Endothelial cell of umbilical vein (primary cell): Measurements from ENCODE around the gene NUDT13. TPM values are rescaled to one million over a fixed set of nuclear protein-coding genes. Genes with fewer than 3 reads are reported as not detected.
A peak's percentile ranks its signal among the peaks of the same experiment; 100 is the strongest.

Source experiments
- BruUV-seq: library from RNA; stranded (reverse); fragments of 400-500 nt; replicated peaks from 2 replicates; lab custom pipeline; 2021; lab: Mats Ljungman, UMichigan
- CTCF ChIA-PET: fragments of 300-600, 350-600 bp; sonication (Branson Sonifier 250); formaldehyde crosslinking; loops from one replicate; lab custom pipeline; 2021; ENCODE audit warnings: antibody characterized with exemption, inconsistent platforms; lab: Charles Lee
- POLR2A ChIA-PET: fragments of 300-600, 350-600 bp; sonication (Branson Sonifier 250); formaldehyde crosslinking; loops from one replicate; lab custom pipeline; 2021; ENCODE audit warnings: antibody characterized with exemption, inconsistent platforms; lab: Charles Lee
- DNase-seq: peaks from one replicate; pipeline ENCODE4 v3.0.0-alpha.2; 2011; ENCODE audit warnings: low read depth, low spot score
- FAIRE-seq: peaks from 2 replicates; lab custom pipeline; 2011; peaks lifted over from hg19 to GRCh38; lab: Jason Lieb, UNC
- H2AFZ ChIP-seq: 2 replicates; pipeline ENCODE4 v1.6.0; 2012; ENCODE audit warnings: low read depth, low read length, control low read depth, inconsistent platforms
- H3K27ac ChIP-seq: 2 replicates; pipeline ENCODE4 v1.5.1; 2011; ENCODE audit warnings: low read depth, mild to moderate bottlenecking, control low read depth, low read length, moderate library complexity; ENCODE audit not compliant: insufficient read depth
- H3K27me3 ChIP-seq, 2 experiments: 2 replicates each; pipeline versions ENCODE4 v1.6.0 to v1.6.1; 2011; ENCODE audit warnings: low read length in 2 of 2, mixed read lengths in 1 of 2; ENCODE audit not compliant: control insufficient read depth in 2 of 2, insufficient read depth in 2 of 2
- H3K36me3 ChIP-seq, 2 experiments: 2 replicates in 1 of 2; 3 replicates in 1 of 2; pipeline ENCODE4 v1.5.1; 2011; ENCODE audit warnings: low read length in 2 of 2, mild to moderate bottlenecking in 1 of 2, moderate library complexity in 1 of 2; ENCODE audit not compliant: control insufficient read depth in 2 of 2, insufficient read depth in 2 of 2; ENCODE audit errors: extremely low read depth in 1 of 2
- H3K4me1 ChIP-seq: 3 replicates; pipeline ENCODE4 v1.5.1; 2011; ENCODE audit warnings: mild to moderate bottlenecking, low read length; ENCODE audit not compliant: control insufficient read depth, insufficient read depth; ENCODE audit errors: extremely low read depth
- H3K4me2 ChIP-seq: 2 replicates; pipeline ENCODE4 v1.6.1; 2011; ENCODE audit warnings: low read length, control low read depth, mixed read lengths; ENCODE audit not compliant: insufficient read depth
- H3K4me3 ChIP-seq, 3 experiments: fragments of 200-600 bp in 1 of 3; sonication (generic), shearing (Covaris generic) in 1 of 3; replicated peaks in 1 of 3; 2 replicates each; pipeline ENCODE4 v1.5.1; 2011 to 2016; ENCODE audit warnings: control low read depth in 3 of 3, low read length in 3 of 3, mild to moderate bottlenecking in 2 of 3, inconsistent platforms in 1 of 3, low read depth in 1 of 3, moderate library complexity in 1 of 3; ENCODE audit not compliant: insufficient read depth in 1 of 3
- H3K79me2 ChIP-seq: 2 replicates; pipeline ENCODE4 v1.6.0; 2012; ENCODE audit warnings: low read length, inconsistent platforms; ENCODE audit not compliant: control insufficient read depth, insufficient read depth
- H3K9ac ChIP-seq: replicated peaks from 2 replicates; pipeline ENCODE3; 2011; ENCODE audit warnings: low read length, control low read depth; ENCODE audit not compliant: insufficient read depth; ENCODE audit errors: extremely low read depth
- H3K9me1 ChIP-seq: replicated peaks from 3 replicates; pipeline ENCODE4 v1.6.0; 2011; ENCODE audit warnings: mild to moderate bottlenecking, low read length; ENCODE audit not compliant: control insufficient read depth, insufficient read depth; ENCODE audit errors: extremely low read depth
- H3K9me3 ChIP-seq: replicated peaks from 2 replicates; pipeline ENCODE4 v1.5.1; 2012; ENCODE audit warnings: low read length, inconsistent platforms; ENCODE audit not compliant: control insufficient read depth, insufficient read depth
- H4K20me1 ChIP-seq: replicated peaks from 2 replicates; pipeline ENCODE3; 2011; ENCODE audit warnings: mild to moderate bottlenecking, low read length; ENCODE audit not compliant: control insufficient read depth, insufficient read depth; ENCODE audit errors: extremely low read depth
- EZH2 ChIP-seq: IDR thresholded peaks from 2 replicates; pipeline ENCODE4 v1.6.1; 2012; ENCODE audit warnings: borderline replicate concordance, low read depth, mild to moderate bottlenecking, moderate library complexity, low read length, inconsistent platforms; ENCODE audit not compliant: severe bottlenecking
- FOS ChIP-seq: IDR thresholded peaks from 2 replicates; pipeline ENCODE4 v1.6.1; 2011; ENCODE audit warnings: mild to moderate bottlenecking, low read length, moderate library complexity, borderline replicate concordance; ENCODE audit not compliant: insufficient read depth
- GATA2 ChIP-seq: IDR thresholded peaks from 2 replicates; pipeline ENCODE4 v1.7.0; 2011; ENCODE audit warnings: low read depth, mild to moderate bottlenecking, moderate library complexity, mixed read lengths, low read length; ENCODE audit not compliant: insufficient read length, insufficient read depth
- JUN ChIP-seq: IDR thresholded peaks from 2 replicates; pipeline ENCODE4 v1.6.1; 2011; ENCODE audit warnings: borderline replicate concordance, low read depth; ENCODE audit not compliant: insufficient read length, insufficient read depth
- POLR2AphosphoS5 ChIP-seq: IDR thresholded peaks from 2 replicates; pipeline ENCODE4 v1.6.1; 2012; ENCODE audit warnings: low read depth, mild to moderate bottlenecking, control low read depth, low read length, moderate library complexity; ENCODE audit not compliant: insufficient read depth
- dilution Hi-C: fragments of 300-500 bp; cut with MboI; formaldehyde crosslinking; loops from one replicate; pipeline ENCODE4 v1.15.0; 2019; ENCODE audit warnings: low sequenced_read_pairs; ENCODE audit not compliant: extremely low pct_ligation_motif_present
- intact Hi-C: fragments of 100-400 bp; cut with micrococcal nuclease; formaldehyde crosslinking; loops from one replicate; pipeline ENCODE4 v1.10.0; 2022
- polyA plus RNA-seq, 4 experiments: library from polyadenylated mRNA; depleted of rRNA in 3 of 4; stranded (reverse) in 3 of 4; unstranded in 1 of 4; fragments of >200 nt; gene quantifications; 2 replicates each; pipeline versions ENCODE4 v1.2.1 to v1.2.3, GENCODE V29; 2011 to 2012; ENCODE audit warnings: missing spikeins in 1 of 4
- total RNA-seq: library from RNA; stranded (reverse); gene quantifications from 2 replicates; pipeline ENCODE4 v1.2.3, GENCODE V29; 2021

Gene NUDT13
- total and polyA plus RNA-seq, 2 donors (not counting 3 experiments of a cell fraction or from before 2014, with no cell fraction given) = 1.6 to 2.3 TPM

GRCh38 chr10:73117976-73118743 is 7.9 kb downstream of the NUDT13 start:
- Histone ChIP-seq H3K4me2 (peak overlapping the region; percentile 50), H3K27me3 (no peaks in the 10 kb centered on the region), H4K20me1 (no peaks in the 10 kb centered on the region), H3K4me3 (no peak overlapping the region), H3K9ac (peak overlapping the region; percentile 34), H3K9me3 (no peaks in the 10 kb centered on the region), H3K27ac (peak overlapping the region; percentile 69), H3K79me2 (no peaks in the 10 kb centered on the region), H3K9me1 (no peaks in the 10 kb centered on the region), H3K4me1 (peaks cover 12% of the 10 kb centered on the region), H3K36me3 (no peaks in the 10 kb centered on the region), H2AFZ (no peak overlapping the region)
- dilution Hi-C loops = no loop called here
- intact Hi-C loops = loop anchor here (1.0 to 2.0 kb wide), 2 partner anchors 8 to 21 kb away; partner anchors contain the start of genes NUDT13 and P4HA1
- TSS peak; percentile 76 for BruUV-seq
- DNase-seq (peak; percentile 72), FAIRE-seq (peak; percentile 59)
- ChIA-PET CTCF (interaction anchor here (2.3 kb wide), 1 partner anchor 21 kb away, joined by 6 read pairs; the partner anchor contains the start of gene P4HA1), POLR2A (interaction anchor here (1.0 kb wide), 1 partner anchor 23 kb away, joined by 4 read pairs; no protein-coding TSS in a partner anchor)
- TF ChIP-seq FOS (peak; percentile 48), GATA2 (no peak), EZH2 (no peak), JUN (peak; percentile 74)

GRCh38 chr10:73119457-73119856 is 9.2 kb downstream of the NUDT13 start:
- BruUV-seq = no TSS peak
- Histone ChIP-seq H3K79me2 (no peaks in the 10 kb centered on the region), H3K36me3 (no peaks in the 10 kb centered on the region), H3K9me3 (no peaks in the 10 kb centered on the region), H4K20me1 (no peaks in the 10 kb centered on the region), H3K27me3 (no peaks in the 10 kb centered on the region), H3K4me3 (no peak overlapping the region), H3K4me1 (peaks cover 12% of the 10 kb centered on the region), H3K27ac (no peak overlapping the region), H3K9me1 (no peaks in the 10 kb centered on the region), H2AFZ (no peak overlapping the region), H3K4me2 (no peak overlapping the region), H3K9ac (no peak overlapping the region)
- dilution Hi-C loops (no loop called here), intact Hi-C loops (loop anchor here (2.0 kb wide), 1 partner anchor 23 kb away; the partner anchor contains the start of gene P4HA1)
- DNase-seq (no peak), FAIRE-seq (no peak)
- ChIA-PET POLR2A (no interaction called here), CTCF (no interaction called here)
- no peak for TF ChIP-seq JUN
- TF ChIP-seq POLR2AphosphoS5 = no peak
